Measurements from ENCODE around the gene ELAVL1. TPM values are rescaled to one million over a fixed set of nuclear protein-coding genes. Genes with fewer than 3 reads are reported as not detected.
"Not testable (repeated sequence)": the region's sequence is repeated elsewhere in the genome, so short reads cannot be mapped to it uniquely, and the experiment has no call there.

ELAVL1 gene
- total RNA-seq, 2 donors from 2014 or later = 49.9 to 50.7 TPM

- DNase-seq (ENCODE audit: low spot score); intact Hi-C loops (cut with DNase I): not testable (repeated sequence)
Measured at GRCh38 chr19:8024256-8024655, 18.8 kb upstream of the ELAVL1 start.

- DNase-seq (ENCODE audit: low spot score) = no peak
- intact Hi-C loops (cut with DNase I) = no loop called here
Measured at GRCh38 chr19:8023371-8023770, 17.9 kb upstream of the ELAVL1 start.

- DNase-seq (ENCODE audit: low spot score) = no peak
- intact Hi-C loops (cut with DNase I) = no loop called here
Measured at GRCh38 chr19:8022275-8022674, 16.8 kb upstream of the ELAVL1 start.

- DNase-seq (ENCODE audit: low spot score) = no peak
- intact Hi-C loops (cut with DNase I) = no loop called here
Measured at GRCh38 chr19:8021374-8021773, 15.9 kb upstream of the ELAVL1 start.

GRCh38 chr19:8020681-8021080, 15.2 kb upstream of the ELAVL1 start:
- intact Hi-C loops (cut with DNase I) = no loop called here
- DNase-seq (ENCODE audit: low spot score) = no peak

- intact Hi-C loops (cut with DNase I) = loop anchor here in 1 of 2 donors (5.0 kb wide), 1 partner anchor 189 kb away; the partner anchor contains the start of gene CERS4
- no peak for DNase-seq (ENCODE audit: low spot score)
Measured at GRCh38 chr19:8017808-8018207, 12.4 kb upstream of the ELAVL1 start.

GRCh38 chr19:8004723-8005513, 523 bp downstream of the ELAVL1 start:
- intact Hi-C loops (cut with DNase I) = no loop called here
- no peak for DNase-seq (ENCODE audit: low spot score)

GRCh38 chr19:8004001-8004400, 1.4 kb downstream of the ELAVL1 start:
- DNase-seq (ENCODE audit: low spot score) = no peak
- intact Hi-C loops (cut with DNase I) = no loop called here

- intact Hi-C loops (cut with DNase I) = no loop called here
- peak; percentile 95 for DNase-seq (ENCODE audit: low spot score)
Measured at GRCh38 chr19:8001995-8002849, 3.2 kb downstream of the ELAVL1 start.

- intact Hi-C loops (cut with DNase I) = no loop called here
Measured at GRCh38 chr19:8001651-8001994, 3.8 kb downstream of the ELAVL1 start.

GRCh38 chr19:8000298-8001038, 5.0 kb downstream of the ELAVL1 start:
- no peak for DNase-seq (ENCODE audit: low spot score)
- intact Hi-C loops (cut with DNase I) = no loop called here

More at GRCh38 chr19:8001651-8001994, 3.8 kb downstream of the ELAVL1 start:
- DNase-seq (ENCODE audit: low spot score) = no peak

GRCh38 chr19:7999376-7999775, 6.1 kb downstream of the ELAVL1 start:
- intact Hi-C loops (cut with DNase I) = no loop called here

GRCh38 chr19:7997809-7998480, 7.5 kb downstream of the ELAVL1 start:
- intact Hi-C loops (cut with DNase I) = no loop called here
- no peak for DNase-seq (ENCODE audit: low spot score)

More at GRCh38 chr19:7999376-7999775, 6.1 kb downstream of the ELAVL1 start:
- no peak for DNase-seq (ENCODE audit: low spot score)

GRCh38 chr19:7996883-7997282, 8.6 kb downstream of the ELAVL1 start:
- DNase-seq (ENCODE audit: low spot score) = no peak
- intact Hi-C loops (cut with DNase I) = no loop called here

GRCh38 chr19:7995810-7996158, 9.7 kb downstream of the ELAVL1 start:
- intact Hi-C loops (cut with DNase I) = no loop called here
- no peak for DNase-seq (ENCODE audit: low spot score)

- no peak for DNase-seq (ENCODE audit: low spot score)
- intact Hi-C loops (cut with DNase I) = no loop called here
Measured at GRCh38 chr19:7994928-7995809, 10.3 kb downstream of the ELAVL1 start.

- DNase-seq (ENCODE audit: low spot score) = no peak
- intact Hi-C loops (cut with DNase I) = no loop called here
Measured at GRCh38 chr19:7994114-7994513, 11.3 kb downstream of the ELAVL1 start.

- intact Hi-C loops (cut with DNase I) = no loop called here
- no peak for DNase-seq (ENCODE audit: low spot score)
Measured at GRCh38 chr19:7993560-7993959, 11.9 kb downstream of the ELAVL1 start.

All from posterior vena cava (tissue), 2 donors.